HEK293 (cell line): ENCODE measurements around the gene ANO8.

Source experiments
- CTCF ChIP-seq: fragments of 450-650 bp; formaldehyde crosslinking; IDR thresholded peaks from 2 replicates; pipeline ENCODE4 v1.5.1; 2016; ENCODE audit warnings: missing biosample characterization, missing genetic modification characterization
- MEIS1 ChIP-seq: sonication (generic); formaldehyde crosslinking; IDR thresholded peaks from 2 replicates; pipeline ENCODE4 v1.8.1; 2022; ENCODE audit warnings: missing genetic modification reagents, mild to moderate bottlenecking, borderline replicate concordance
- ZNF16 ChIP-seq: fragments of 450-650 bp; formaldehyde crosslinking; IDR thresholded peaks from 2 replicates; pipeline ENCODE4 v1.5.1; 2016; ENCODE audit warnings: low read depth, missing biosample characterization, missing genetic modification characterization
- ZNF221 ChIP-seq: fragments of 450-650 bp; formaldehyde crosslinking; IDR thresholded peaks from 2 replicates; pipeline ENCODE4 v1.5.1; 2017; ENCODE audit warnings: missing biosample characterization, missing genetic modification characterization, borderline replicate concordance
- ZNF223 ChIP-seq: fragments of 450-650 bp; formaldehyde crosslinking; IDR thresholded peaks from 2 replicates; pipeline ENCODE4 v1.5.1; 2016; ENCODE audit warnings: missing biosample characterization, missing genetic modification characterization
- ZNF292 ChIP-seq: fragments of 450-650 bp; formaldehyde crosslinking; IDR thresholded peaks from 2 replicates; pipeline ENCODE4 v1.5.1; 2016; ENCODE audit warnings: low read depth, missing biosample characterization, missing genetic modification characterization, borderline replicate concordance
- ZNF398 ChIP-seq: fragments of 450-650 bp; formaldehyde crosslinking; IDR thresholded peaks from 2 replicates; pipeline ENCODE4 v1.5.1; 2017; ENCODE audit warnings: missing biosample characterization, missing genetic modification characterization
- ZNF610 ChIP-seq: fragments of 450-650 bp; formaldehyde crosslinking; IDR thresholded peaks from 2 replicates; pipeline ENCODE4 v1.5.1; 2016; ENCODE audit warnings: missing biosample characterization, missing genetic modification characterization, borderline replicate concordance

- no peak for TF ChIP-seq CTCF (tag by site-specific recombination)
- TF ChIP-seq MEIS1 (CRISPR knock-in tag): no peak
- no peak for TF ChIP-seq ZNF292 (tag by site-specific recombination)
- TF ChIP-seq ZNF398: no peak
- no peak for TF ChIP-seq ZNF16
- no peak for TF ChIP-seq ZNF221 (tag by site-specific recombination)
- TF ChIP-seq ZNF610 (tag by site-specific recombination): no peak
- no peak for TF ChIP-seq ZNF223 (tag by site-specific recombination)
Observed at GRCh38 chr19:17365361-17365760, 30.7 kb upstream of the ANO8 start.
